ENCODE measurements around the gene RAI14. TPM values are rescaled to one million over a fixed set of nuclear protein-coding genes. Genes with fewer than 3 reads are reported as not detected.

Gene RAI14
- total and polyA plus RNA-seq, 2 experiments from 2014 or later = 42.2 to 49.6 TPM

GRCh38 chr5:34648840-34649158, 7.3 kb upstream of the RAI14 start:
- TF ChIP-seq CTCF (IDR thresholded peaks at IDR 0.05; ENCODE audit: poor library complexity) (no peak), EZH2phosphoT487 (IDR thresholded peaks at IDR 0.05; ENCODE audit: low read depth, severe bottlenecking, unreplicated experiment) (no peak), EZH2 (IDR thresholded peaks at IDR 0.05; ENCODE audit: borderline replicate concordance) (no peak)
- H3K9me2 ChIP-seq (replicated peaks; ENCODE audit: insufficient read depth) = no peaks in the 10 kb centered on the region
- DNase-seq (ENCODE audit: low spot score) = no peak
- H4K20me1 ChIP-seq (ENCODE audit: insufficient read depth, poor library complexity, severe bottlenecking) = no peaks in the 10 kb centered on the region
- no peaks in the 10 kb centered on the region for H3K4me1 ChIP-seq (ENCODE audit: insufficient read depth)
- no peaks in the 10 kb centered on the region for H3K27me3 ChIP-seq
- no peaks in the 10 kb centered on the region for H3K79me2 ChIP-seq
- no peak overlapping the region for H3K27ac ChIP-seq
- H3K36me3 ChIP-seq (replicated peaks; ENCODE audit: insufficient read depth, low read depth) = no peaks in the 10 kb centered on the region
- H3K4me2 ChIP-seq = no peak overlapping the region
- no peaks in the 10 kb centered on the region for H3K9me3 ChIP-seq (ENCODE audit: low read depth)
- WGBS (ENCODE audit: low lambda C conversion rate, missing lambda C conversion rate) = 82% methylated on average over 2 of the region's 2 CpGs
- H2AFZ ChIP-seq = no peak overlapping the region
- no peak overlapping the region for H3K4me3 ChIP-seq

GRCh38 chr5:34651791-34652190, 4.3 kb upstream of the RAI14 start:
- no peak overlapping the region for H3K27ac ChIP-seq
- 27% methylated on average over 2 of the region's 2 CpGs for WGBS (ENCODE audit: low lambda C conversion rate, missing lambda C conversion rate)
- H3K9me3 ChIP-seq (ENCODE audit: low read depth) = no peaks in the 10 kb centered on the region
- TF ChIP-seq CTCF (IDR thresholded peaks at IDR 0.05; ENCODE audit: poor library complexity) = no peak
- no peak for TF ChIP-seq EZH2phosphoT487 (IDR thresholded peaks at IDR 0.05; ENCODE audit: low read depth, severe bottlenecking, unreplicated experiment)
- TF ChIP-seq EZH2 (IDR thresholded peaks at IDR 0.05; ENCODE audit: borderline replicate concordance) = no peak
- no peaks in the 10 kb centered on the region for H3K79me2 ChIP-seq
- H3K27me3 ChIP-seq = no peaks in the 10 kb centered on the region
- no peaks in the 10 kb centered on the region for H3K36me3 ChIP-seq (replicated peaks; ENCODE audit: insufficient read depth, low read depth)
- H3K4me2 ChIP-seq = no peak overlapping the region
- no peak overlapping the region for H2AFZ ChIP-seq
- no peaks in the 10 kb centered on the region for H3K4me1 ChIP-seq (ENCODE audit: insufficient read depth)
- H4K20me1 ChIP-seq (ENCODE audit: insufficient read depth, poor library complexity, severe bottlenecking) = no peaks in the 10 kb centered on the region
- no peaks in the 10 kb centered on the region for H3K9me2 ChIP-seq (replicated peaks; ENCODE audit: insufficient read depth)
- no peak for DNase-seq (ENCODE audit: low spot score)
- no peak overlapping the region for H3K4me3 ChIP-seq

- no peaks in the 10 kb centered on the region for H3K9me3 ChIP-seq (ENCODE audit: low read depth)
- H3K27me3 ChIP-seq = no peaks in the 10 kb centered on the region
- H3K4me1 ChIP-seq (ENCODE audit: insufficient read depth) = no peaks in the 10 kb centered on the region
- H3K9me2 ChIP-seq (replicated peaks; ENCODE audit: insufficient read depth) = no peaks in the 10 kb centered on the region
- WGBS (ENCODE audit: low lambda C conversion rate, missing lambda C conversion rate) = 68% methylated on average over 5 of the region's 5 CpGs
- H3K4me2 ChIP-seq = no peak overlapping the region
- peaks cover 3% of the 10 kb centered on the region for H3K79me2 ChIP-seq
- no peak overlapping the region for H2AFZ ChIP-seq
- no peak overlapping the region for H3K4me3 ChIP-seq
- no peaks in the 10 kb centered on the region for H3K36me3 ChIP-seq (replicated peaks; ENCODE audit: insufficient read depth, low read depth)
- no peak for TF ChIP-seq EZH2 (IDR thresholded peaks at IDR 0.05; ENCODE audit: borderline replicate concordance)
- TF ChIP-seq CTCF (IDR thresholded peaks at IDR 0.05; ENCODE audit: poor library complexity) = no peak
- TF ChIP-seq EZH2phosphoT487 (IDR thresholded peaks at IDR 0.05; ENCODE audit: low read depth, severe bottlenecking, unreplicated experiment) = no peak
- H3K27ac ChIP-seq = no peak overlapping the region
- no peak for DNase-seq (ENCODE audit: low spot score)
- no peaks in the 10 kb centered on the region for H4K20me1 ChIP-seq (ENCODE audit: insufficient read depth, poor library complexity, severe bottlenecking)
Observed at GRCh38 chr5:34652466-34652865, 3.7 kb upstream of the RAI14 start.

GRCh38 chr5:34652914-34653313, 3.2 kb upstream of the RAI14 start:
- Histone ChIP-seq H3K9me3 (ENCODE audit: low read depth) (no peaks in the 10 kb centered on the region), H3K36me3 (replicated peaks; ENCODE audit: insufficient read depth, low read depth) (no peaks in the 10 kb centered on the region), H3K27ac (no peak overlapping the region), H2AFZ (no peak overlapping the region), H3K4me2 (no peak overlapping the region), H4K20me1 (ENCODE audit: insufficient read depth, poor library complexity, severe bottlenecking) (peaks cover 3% of the 10 kb centered on the region), H3K4me3 (no peak overlapping the region), H3K27me3 (no peaks in the 10 kb centered on the region), H3K4me1 (ENCODE audit: insufficient read depth) (peaks cover 3% of the 10 kb centered on the region), H3K79me2 (peaks cover 8% of the 10 kb centered on the region), H3K9me2 (replicated peaks; ENCODE audit: insufficient read depth) (no peaks in the 10 kb centered on the region)
- DNase-seq (ENCODE audit: low spot score) = no peak
- TF ChIP-seq CTCF (IDR thresholded peaks at IDR 0.05; ENCODE audit: poor library complexity) (no peak), EZH2phosphoT487 (IDR thresholded peaks at IDR 0.05; ENCODE audit: low read depth, severe bottlenecking, unreplicated experiment) (no peak), EZH2 (IDR thresholded peaks at IDR 0.05; ENCODE audit: borderline replicate concordance) (no peak)
